H1 (cell line): ENCODE results near the gene RHCG. TPM values are rescaled to one million over a fixed set of nuclear protein-coding genes. Genes with fewer than 3 reads are reported as not detected.

ENCODE experiments used
- BRCA1 ChIP-seq: IDR thresholded peaks from 2 replicates; pipeline ENCODE4 v1.6.1; 2012; ENCODE audit warnings: low read depth, low read length, improper control_type of control experiment
- CBX8 ChIP-seq: fragments of 300-800, 300-1000 bp; sonication (generic); IDR thresholded peaks from 2 replicates; pipeline ENCODE4 v1.7.1; 2016; ENCODE audit warnings: low read depth, low read length, borderline replicate concordance
- EGR1 ChIP-seq: IDR thresholded peaks from 2 replicates; pipeline ENCODE4 v1.6.1; 2011; ENCODE audit warnings: low read depth, low read length, borderline replicate concordance
- KDM5A ChIP-seq: fragments of 200-600 bp; IDR thresholded peaks from 2 replicates; pipeline ENCODE4 v1.7.1; 2012; ENCODE audit warnings: mild to moderate bottlenecking, low read length, inconsistent platforms, mixed read lengths
- SAP30 ChIP-seq: fragments of 300-600 bp; sonication (generic); IDR thresholded peaks from 2 replicates; pipeline ENCODE4 v1.7.1; 2012; ENCODE audit warnings: low read length, moderate library complexity, mild to moderate bottlenecking, inconsistent platforms; ENCODE audit not compliant: insufficient read depth, insufficient replicate concordance
- SIX5 ChIP-seq: IDR thresholded peaks from 2 replicates; pipeline ENCODE4 v1.6.1; 2011; ENCODE audit warnings: mild to moderate bottlenecking, low read depth, low read length
- TCF12 ChIP-seq: IDR thresholded peaks from 2 replicates; pipeline ENCODE4 v1.6.1; 2011; ENCODE audit warnings: low read depth, mild to moderate bottlenecking, low read length
- polyA plus RNA-seq, 7 experiments: library from polyadenylated mRNA; depleted of rRNA in 3 of 7; stranded (reverse) in 5 of 7; unstranded in 2 of 7; fragments of >200 nt in 5 of 7; fragments of 200-250 nt in 2 of 7; gene quantifications; 1 replicate in 5 of 7; 2 replicates in 1 of 7; 4 replicates in 1 of 7; pipeline versions ENCODE4 v1.2.1 to v1.2.3, GENCODE V29; 2011 to 2013; ENCODE audit warnings: missing spikeins in 2 of 7, mixed read lengths in 2 of 7
- total RNA-seq: library from RNA; stranded (reverse); fragmentation: NEBNext Ultra II Directional; extraction: Animal tissue kit (Norgen Biotek cat#: 25700); gene quantifications from 2 replicates; pipeline ENCODE4 v1.2.1, GENCODE V29; 2021
- TF ChIP-seq, protein P1 (sequence below), 3 experiments: IDR thresholded peaks; 1 replicate in 2 of 3; 2 replicates in 1 of 3; pipeline versions ENCODE4 v1.5.1 to v1.6.1; 2011; ENCODE audit warnings: low read length in 3 of 3, mild to moderate bottlenecking in 3 of 3, inconsistent platforms in 2 of 3, low read depth in 1 of 3, moderate library complexity in 1 of 3; ENCODE audit not compliant: insufficient read depth in 1 of 3; ENCODE audit errors: control extremely low read depth in 1 of 3

RHCG gene
- total and polyA plus RNA-seq, 2 of the 8 experiments (the other 6 are each of a cell fraction or from before 2014, with no cell fraction given) = 0.68 TPM; not detected in 1

GRCh38 chr15:89439764-89440163, 56.6 kb downstream of the RHCG start (continued):
- TF ChIP-seq, protein P1, sequence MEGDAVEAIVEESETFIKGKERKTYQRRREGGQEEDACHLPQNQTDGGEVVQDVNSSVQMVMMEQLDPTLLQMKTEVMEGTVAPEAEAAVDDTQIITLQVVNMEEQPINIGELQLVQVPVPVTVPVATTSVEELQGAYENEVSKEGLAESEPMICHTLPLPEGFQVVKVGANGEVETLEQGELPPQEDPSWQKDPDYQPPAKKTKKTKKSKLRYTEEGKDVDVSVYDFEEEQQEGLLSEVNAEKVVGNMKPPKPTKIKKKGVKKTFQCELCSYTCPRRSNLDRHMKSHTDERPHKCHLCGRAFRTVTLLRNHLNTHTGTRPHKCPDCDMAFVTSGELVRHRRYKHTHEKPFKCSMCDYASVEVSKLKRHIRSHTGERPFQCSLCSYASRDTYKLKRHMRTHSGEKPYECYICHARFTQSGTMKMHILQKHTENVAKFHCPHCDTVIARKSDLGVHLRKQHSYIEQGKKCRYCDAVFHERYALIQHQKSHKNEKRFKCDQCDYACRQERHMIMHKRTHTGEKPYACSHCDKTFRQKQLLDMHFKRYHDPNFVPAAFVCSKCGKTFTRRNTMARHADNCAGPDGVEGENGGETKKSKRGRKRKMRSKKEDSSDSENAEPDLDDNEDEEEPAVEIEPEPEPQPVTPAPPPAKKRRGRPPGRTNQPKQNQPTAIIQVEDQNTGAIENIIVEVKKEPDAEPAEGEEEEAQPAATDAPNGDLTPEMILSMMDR (IDR thresholded peaks at IDR 0.05; ENCODE audit: control extremely low read depth in 1 of 3, insufficient read depth in 1 of 3, low read depth in 1 of 3, low read length in 3 of 3) = no peak
- no peak for TF ChIP-seq KDM5A
- TF ChIP-seq TCF12 = no peak
- no peak for TF ChIP-seq CBX8
- no peak for TF ChIP-seq EGR1
- TF ChIP-seq BRCA1 = no peak
- TF ChIP-seq SIX5 = no peak
- no peak for TF ChIP-seq SAP30
